Right lobe of liver (tissue), 6 donors: ENCODE results near the gene MAML3. TPM values are rescaled to one million over a fixed set of nuclear protein-coding genes. Genes with fewer than 3 reads are reported as not detected.

ENCODE experiments used
- ATAC-seq, 4 donors: fragments of 200-7000 bp; cut with Tn5 transposase; one replicate each; pipeline ENCODE4 v1.9.1; 2020; ENCODE audit warnings: mild to moderate bottlenecking in 4 of 4, moderate library complexity in 4 of 4
- DNase-seq, 3 donors: peaks; one replicate each; pipeline ENCODE4 v3.0.0-alpha.2; 2020
- H3K27ac ChIP-seq, 3 donors: fragments of 200-600 bp; one replicate each; pipeline ENCODE4 v1.8.0; 2022
- H3K27me3 ChIP-seq, 2 donors: fragments of 200-600 bp; one replicate each; pipeline ENCODE4 v1.8.0; 2022
- H3K36me3 ChIP-seq, 4 donors: fragments of 200-600 bp; sonication (generic) in 1 of 4; one replicate each; pipeline versions ENCODE4 v1.5.1 to v1.8.0; 2017 to 2022; ENCODE audit warnings: control low read depth in 1 of 4
- H3K4me1 ChIP-seq, 4 donors: fragments of 200-600 bp; sonication (generic) in 1 of 4; one replicate each; pipeline versions ENCODE4 v1.5.1 to v1.8.0; 2017 to 2022; ENCODE audit warnings: control low read depth in 1 of 4
- H3K4me3 ChIP-seq, 3 donors: fragments of 200-600 bp; one replicate each; pipeline ENCODE4 v1.8.0; 2022
- H3K9me3 ChIP-seq, 4 donors: fragments of 200-600 bp; sonication (generic) in 1 of 4; one replicate each; pipeline versions ENCODE4 v1.5.1 to v1.8.0; 2017 to 2022; ENCODE audit warnings: control low read depth in 1 of 4
- POLR2A ChIP-seq: fragments of 450-650 bp; IDR thresholded peaks from one replicate; pipeline ENCODE4 v1.6.1; 2017; ENCODE audit warnings: antibody characterized with exemption, mild to moderate bottlenecking
- WGBS: methylation state at CpG from one replicate; pipeline ENCODE4 v1.1.6; 2018; ENCODE audit warnings: low coverage, low lambda C conversion rate; ENCODE audit not compliant: insufficient coverage; ENCODE audit errors: missing lambda C conversion rate; 5-methylcytosine and 5-hydroxymethylcytosine counted together
- intact Hi-C, 2 donors: fragments of 100-400 bp; cut with DNase I; formaldehyde crosslinking; loops; one replicate each; pipeline versions ENCODE4 v1.11.2 to v1.14.1; 2022
- total RNA-seq, 6 experiments: library from RNA; depleted of rRNA in 2 of 6; stranded (reverse); fragments of >200 nt in 2 of 6; fragmentation: NEBNext Ultra II Directional in 3 of 6; extraction: Animal tissue kit (Norgen Biotek cat#: 25700) in 3 of 6; gene quantifications; one replicate each; pipeline versions ENCODE4 v1.1.0 to v1.2.4, GENCODE V29; 2016 to 2023
- TF ChIP-seq, protein P1 (sequence below), 4 donors: fragments of 200-600 bp in 3 of 4; fragments of 450-650 bp in 1 of 4; IDR thresholded peaks; one replicate each; pipeline versions ENCODE4 v1.5.1 to v1.8.0; 2016 to 2022; ENCODE audit warnings: antibody characterized with exemption in 4 of 4, mild to moderate bottlenecking in 2 of 4
- donor health status: DM: no; HTN: yes; CAD: no.
- donor health status: DM: no; HTN: no; CAD: no.
- donor health status: DM: no; HTN: no; CAD: no.
- donor health status: DM: no; HTN: yes; CAD: no.
- donor health status: DM: no; HTN: yes; CAD: no.

The MAML3 gene
- total RNA-seq, 6 experiments from 2014 or later, result 2.6 to 7.8 (median 5.0) TPM

GRCh38 chr4:139962130-139962684, 191.8 kb downstream of the MAML3 start:
- ATAC-seq (no peak), DNase-seq (no peak)
- 23% methylated on average over 2 of the region's 2 CpGs for WGBS
- Histone ChIP-seq H3K36me3 (no peaks in the 10 kb centered on the region), H3K27me3 (no peaks in the 10 kb centered on the region), H3K4me3 (no peak overlapping the region), H3K27ac (no peak overlapping the region), H3K4me1 (peaks cover 0 to 10% (median 0%) of the 10 kb centered on the region in 4 donors), H3K9me3 (no peaks in the 10 kb centered on the region)
- TF ChIP-seq, protein P1, sequence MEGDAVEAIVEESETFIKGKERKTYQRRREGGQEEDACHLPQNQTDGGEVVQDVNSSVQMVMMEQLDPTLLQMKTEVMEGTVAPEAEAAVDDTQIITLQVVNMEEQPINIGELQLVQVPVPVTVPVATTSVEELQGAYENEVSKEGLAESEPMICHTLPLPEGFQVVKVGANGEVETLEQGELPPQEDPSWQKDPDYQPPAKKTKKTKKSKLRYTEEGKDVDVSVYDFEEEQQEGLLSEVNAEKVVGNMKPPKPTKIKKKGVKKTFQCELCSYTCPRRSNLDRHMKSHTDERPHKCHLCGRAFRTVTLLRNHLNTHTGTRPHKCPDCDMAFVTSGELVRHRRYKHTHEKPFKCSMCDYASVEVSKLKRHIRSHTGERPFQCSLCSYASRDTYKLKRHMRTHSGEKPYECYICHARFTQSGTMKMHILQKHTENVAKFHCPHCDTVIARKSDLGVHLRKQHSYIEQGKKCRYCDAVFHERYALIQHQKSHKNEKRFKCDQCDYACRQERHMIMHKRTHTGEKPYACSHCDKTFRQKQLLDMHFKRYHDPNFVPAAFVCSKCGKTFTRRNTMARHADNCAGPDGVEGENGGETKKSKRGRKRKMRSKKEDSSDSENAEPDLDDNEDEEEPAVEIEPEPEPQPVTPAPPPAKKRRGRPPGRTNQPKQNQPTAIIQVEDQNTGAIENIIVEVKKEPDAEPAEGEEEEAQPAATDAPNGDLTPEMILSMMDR (IDR thresholded peaks at IDR 0.05), result no peak
- TF ChIP-seq POLR2A, result no peak
- intact Hi-C loops, result no loop called here

DNA sequence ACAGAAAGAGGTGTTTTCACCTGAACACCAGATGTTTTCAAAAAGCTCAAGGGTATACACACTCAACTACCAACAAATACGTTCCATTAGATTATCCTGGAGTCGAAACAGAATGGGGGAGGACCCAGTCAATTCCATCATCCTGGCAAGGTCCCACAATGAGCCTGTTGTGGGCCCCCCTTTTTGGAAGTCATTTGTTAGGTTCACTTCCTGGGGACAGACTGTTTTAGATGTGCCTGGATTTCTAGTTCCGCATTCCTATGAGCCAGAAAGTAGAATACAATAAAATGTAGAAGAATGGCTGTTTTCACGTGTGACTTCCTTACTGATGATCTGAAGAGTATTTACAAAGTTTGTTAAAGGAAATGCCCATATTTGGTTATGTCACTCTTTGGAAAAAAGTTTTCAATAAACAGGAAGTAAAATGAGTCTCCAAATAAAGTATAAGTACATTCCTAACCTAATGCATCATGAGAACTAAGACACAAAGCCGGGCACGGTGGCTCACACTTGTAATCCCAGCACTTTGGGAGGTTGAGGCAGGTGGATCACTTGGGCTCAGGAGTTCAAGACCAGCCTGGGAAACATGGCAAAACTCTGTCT, 192.5 kb downstream of the MAML3 start:
- Histone ChIP-seq H3K4me1 (peaks cover 0 to 10% (median 0%) of the 10 kb centered on the region in 4 donors), H3K27me3 (no peaks in the 10 kb centered on the region), H3K27ac (no peak overlapping the region), H3K36me3 (no peaks in the 10 kb centered on the region), H3K9me3 (no peaks in the 10 kb centered on the region), H3K4me3 (no peak overlapping the region)
- 54% methylated on average over 6 of the region's 6 CpGs for WGBS
- TF ChIP-seq POLR2A, result no peak
- TF ChIP-seq, protein P1 (IDR thresholded peaks at IDR 0.05), result no peak
- intact Hi-C loops, result no loop called here
- peak in 1 of 4 donors; percentile 38 for ATAC-seq
- no peak for DNase-seq

DNA sequence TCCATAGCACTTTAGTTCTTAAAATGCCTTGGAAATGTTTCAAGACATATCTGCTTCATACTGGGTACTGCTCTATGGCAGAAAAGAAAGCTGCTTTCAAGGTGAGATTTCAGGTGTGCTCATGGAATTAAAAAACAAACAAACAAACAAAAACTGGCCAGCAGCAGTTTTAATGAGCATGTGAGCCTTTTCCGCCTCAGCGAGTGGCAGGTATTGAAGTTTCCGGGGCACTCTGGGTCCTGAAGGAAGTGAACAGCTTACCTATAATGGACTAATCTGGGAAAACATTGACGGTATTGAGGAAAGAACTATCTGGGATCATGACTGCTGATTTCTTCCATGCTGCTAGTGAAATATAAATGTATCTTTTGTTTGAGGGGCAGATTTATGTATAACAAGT, 194.6 kb downstream of the MAML3 start:
- H3K27me3 ChIP-seq, result no peaks in the 10 kb centered on the region
- no peak overlapping the region for H3K4me3 ChIP-seq
- no peak for TF ChIP-seq POLR2A
- TF ChIP-seq, protein P1 (IDR thresholded peaks at IDR 0.05), result no peak
- no peaks in the 10 kb centered on the region for H3K9me3 ChIP-seq
- H3K27ac ChIP-seq, result no peak overlapping the region
- no peak for DNase-seq
- intact Hi-C loops, result no loop called here
- no peaks in the 10 kb centered on the region for H3K36me3 ChIP-seq
- peaks cover 0 to 10% (median 0%) of the 10 kb centered on the region in 4 donors for H3K4me1 ChIP-seq
- 88% methylated on average over 4 of the region's 4 CpGs for WGBS
- no peak for ATAC-seq

DNA sequence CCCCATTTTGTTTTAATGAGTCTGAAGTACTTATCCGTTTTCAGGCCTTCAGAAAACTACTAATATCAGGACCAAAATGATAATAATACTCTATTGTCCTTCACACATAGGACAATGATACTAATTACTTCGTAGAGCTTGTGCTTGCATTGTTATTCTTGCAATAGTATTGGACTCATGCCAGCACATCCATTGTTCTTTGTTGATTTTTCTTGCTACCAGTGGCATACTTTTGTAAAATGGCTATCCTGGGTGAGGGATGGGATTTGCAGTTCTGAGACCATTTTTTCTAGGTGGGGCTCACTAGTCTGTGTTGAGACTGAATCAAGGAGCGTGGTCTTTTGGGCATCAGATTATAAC, 195.3 kb downstream of the MAML3 start:
- H3K4me3 ChIP-seq, result no peak overlapping the region
- H3K9me3 ChIP-seq, result no peaks in the 10 kb centered on the region
- no peak overlapping the region for H3K27ac ChIP-seq
- WGBS, result 77% methylated on average over 3 of the region's 3 CpGs
- ATAC-seq (no peak), DNase-seq (no peak)
- no peaks in the 10 kb centered on the region for H3K27me3 ChIP-seq
- TF ChIP-seq POLR2A, result no peak
- TF ChIP-seq, protein P1 (IDR thresholded peaks at IDR 0.05), result no peak
- intact Hi-C loops, result no loop called here
- H3K4me1 ChIP-seq, result peaks cover 0 to 10% (median 0%) of the 10 kb centered on the region in 4 donors
- no peaks in the 10 kb centered on the region for H3K36me3 ChIP-seq
